Stimulated activated CD8-positive, alpha-beta memory T cell treated with anti-CD3 and anti-CD28 coated beads, Interleukin-7, amount 100 ng/mL, for 4 hours (primary cell): ENCODE data around the gene TBC1D3H.
"Not testable (repeated sequence)": the region's sequence is repeated elsewhere in the genome, so short reads cannot be mapped to it uniquely, and the experiment has no call there.

Experiments used
- DNase-seq, 2 donors: peaks; one replicate each; pipeline ENCODE4 v3.0.0-alpha.2; 2020; ENCODE audit warnings: low read depth in 2 of 2

TBC1D3H gene

DNA sequence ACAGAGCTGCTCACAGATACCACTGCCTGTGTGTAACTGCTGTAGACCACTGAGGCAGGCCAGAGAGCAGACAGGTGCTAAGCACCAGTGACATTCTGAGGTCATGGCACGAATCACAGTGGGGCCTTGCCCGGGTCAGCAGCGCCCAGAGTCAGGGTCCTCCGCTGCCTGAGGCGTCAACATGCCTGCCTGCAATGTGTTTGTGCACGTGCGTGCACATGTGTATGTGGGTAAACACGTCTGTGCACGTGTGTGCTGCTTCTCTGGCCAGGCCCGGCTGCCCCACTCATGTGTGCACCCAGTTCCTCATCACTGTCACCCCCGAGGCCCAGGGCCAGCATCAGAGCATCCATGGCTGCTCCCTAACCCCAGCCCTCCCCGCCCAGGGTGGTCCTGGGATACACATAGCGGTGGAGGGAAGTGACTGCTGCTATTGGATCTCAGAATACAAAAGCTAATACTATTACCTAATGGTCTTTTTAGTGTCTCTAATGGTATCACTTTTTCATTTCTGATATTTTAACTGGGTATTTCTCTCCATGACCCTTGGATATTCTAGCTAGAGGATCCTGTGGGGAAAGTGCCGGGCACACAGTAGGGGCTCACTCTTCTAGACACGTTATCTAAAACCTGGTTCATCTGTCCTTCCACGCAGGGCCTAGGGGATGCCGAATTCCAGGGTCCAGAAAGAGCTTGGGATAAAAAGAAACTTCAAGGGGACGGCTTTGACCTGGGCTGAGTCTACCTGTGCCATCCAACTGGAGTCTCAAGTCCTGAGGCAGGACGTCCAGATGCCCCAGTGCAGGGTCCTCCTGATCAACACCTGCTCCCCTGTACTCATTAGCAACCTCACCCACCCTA is at the start of gene TBC1D3H:
Gene TBC1D3H (minus strand): TSS at position 51 of the 861 bp plus-strand sequence. CDS start 1,540 bp downstream, outside the sequence.
- DNase-seq: not testable (repeated sequence)

DNA sequence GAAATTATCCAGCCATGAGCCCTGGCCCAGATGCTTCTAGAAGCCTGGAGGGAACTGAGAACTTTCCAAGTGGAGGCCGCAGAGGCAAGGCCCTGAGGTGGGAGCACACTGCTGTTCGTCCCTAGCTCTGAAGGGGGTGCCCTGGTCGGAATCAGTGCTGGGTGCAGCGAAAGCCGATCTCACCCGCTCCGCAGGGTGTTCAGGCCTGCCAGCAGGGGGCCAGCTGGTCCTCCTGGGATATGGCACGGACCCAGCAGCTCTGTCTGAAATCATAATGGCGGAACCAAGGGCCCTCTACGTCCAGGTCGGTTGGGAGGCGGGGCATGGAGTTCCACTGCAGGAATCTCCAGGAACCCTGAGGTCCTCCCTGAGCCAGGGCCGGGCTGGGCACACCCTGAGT is 40.7 kb upstream of the TBC1D3H start:
- not testable (repeated sequence) for DNase-seq

DNA sequence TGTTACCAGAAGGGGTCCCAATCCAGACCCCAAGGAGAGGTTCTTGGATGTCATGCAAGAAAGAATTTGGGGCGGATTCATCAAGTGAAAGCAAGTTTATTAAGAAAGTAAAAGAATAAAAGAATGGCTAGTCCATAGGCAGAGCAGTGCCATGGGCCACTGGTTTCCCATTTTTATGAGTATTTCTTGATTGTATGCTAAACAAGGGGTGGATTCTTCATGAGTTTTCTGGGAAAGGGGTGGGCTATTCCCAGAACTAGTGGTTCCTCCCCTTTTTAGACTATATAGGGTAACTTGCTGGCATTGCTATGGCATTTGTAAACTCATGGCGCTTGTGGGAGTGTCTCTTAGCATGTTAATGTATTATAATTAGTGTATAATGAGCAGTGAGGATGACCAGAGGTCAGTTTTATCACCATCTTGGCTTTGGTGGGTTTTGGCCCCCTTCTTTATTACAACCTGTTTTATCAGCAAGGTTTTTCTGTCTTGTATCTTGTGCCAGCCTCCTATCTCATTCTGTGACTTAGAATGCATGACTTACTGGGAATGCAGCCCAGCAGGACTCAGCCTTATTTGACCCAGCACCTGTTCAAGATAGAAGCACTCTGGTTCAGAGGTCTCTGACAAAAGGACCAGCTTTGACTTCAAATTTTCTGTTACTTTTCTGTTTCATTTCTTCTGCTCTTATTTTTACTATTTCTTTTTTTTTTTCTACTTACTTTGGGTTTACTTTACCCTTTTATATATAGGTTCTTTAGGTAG is 27.1 kb upstream of the TBC1D3H start:
- not testable (repeated sequence) for DNase-seq

DNA sequence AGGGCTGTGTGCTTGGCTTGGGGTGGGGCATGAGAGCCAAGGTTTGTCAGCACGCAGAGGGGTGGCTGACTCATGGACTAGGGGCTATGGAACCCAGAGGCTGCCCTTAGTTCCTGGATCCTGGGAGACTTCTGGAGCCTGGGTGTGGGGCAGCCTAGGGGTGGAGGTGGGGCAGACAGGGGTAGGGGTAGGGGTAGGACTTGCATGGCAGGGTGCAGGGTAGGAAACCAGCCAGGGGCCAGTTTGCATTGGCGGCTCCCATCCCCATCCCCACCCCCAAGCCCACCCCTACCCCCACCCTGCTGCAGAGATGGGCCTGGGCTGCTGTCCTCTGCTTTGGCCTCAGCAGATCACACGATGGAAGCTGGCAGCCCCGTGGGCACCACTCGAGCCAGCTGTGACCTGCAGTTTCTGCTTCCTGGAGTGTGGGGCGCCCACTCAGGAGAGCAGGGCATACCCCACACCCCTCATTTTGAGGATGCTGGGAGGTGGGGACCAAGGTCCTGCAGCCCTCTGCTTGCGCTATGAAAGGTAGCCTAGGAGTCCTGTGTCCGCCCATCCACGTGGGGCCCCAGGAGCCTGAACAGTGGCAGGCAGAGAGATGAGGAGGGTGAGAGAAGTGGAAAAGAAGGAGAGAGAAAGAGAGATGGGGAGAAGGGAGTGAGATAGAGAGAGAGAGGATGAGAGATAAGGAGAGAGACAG is 2.9 kb upstream of the TBC1D3H start:
- not testable (repeated sequence) for DNase-seq

DNA sequence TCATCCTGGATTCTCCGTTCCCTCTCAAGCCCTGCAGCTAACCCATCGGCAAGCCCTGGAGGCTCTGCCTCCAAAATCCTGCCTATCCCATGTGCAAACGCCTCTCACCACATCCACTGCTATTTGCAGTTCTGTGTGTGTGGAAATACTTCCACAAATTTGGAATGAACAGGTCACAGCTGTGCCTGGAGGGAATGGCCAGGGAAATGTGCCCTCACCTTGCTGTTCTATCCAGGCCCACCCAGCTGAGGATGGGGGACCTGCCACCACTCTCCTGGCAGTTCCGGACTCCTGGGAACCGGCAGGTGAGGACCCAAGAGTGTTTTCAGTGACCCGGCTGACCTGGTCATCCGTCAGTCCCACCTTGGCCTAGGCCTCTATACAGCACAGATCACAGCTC is 12.3 kb downstream of the TBC1D3H start:
- not testable (repeated sequence) for DNase-seq

DNA sequence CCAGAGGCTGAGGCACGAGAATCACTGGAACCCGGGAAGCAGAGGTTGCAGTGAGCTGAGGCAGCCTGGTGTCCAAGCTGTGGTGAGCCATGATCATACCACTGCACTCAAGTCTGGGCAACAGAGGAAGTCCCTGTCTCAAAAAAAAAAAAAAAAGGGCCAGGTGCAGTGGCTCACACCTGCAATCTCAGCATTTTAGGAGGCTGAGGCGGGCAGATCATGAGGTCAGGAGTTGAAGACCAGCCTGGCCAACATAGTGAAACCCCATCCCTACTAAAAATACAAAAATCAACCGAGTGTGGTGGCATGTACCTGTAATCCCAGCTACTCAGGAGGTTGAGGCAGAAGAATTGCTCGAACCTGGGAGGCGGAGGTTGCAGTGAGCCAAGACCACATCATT is 25.7 kb downstream of the TBC1D3H start:
- DNase-seq: not testable (repeated sequence)
